KMS-11 (cell line): ENCODE measurements around the gene U2AF2.

Source experiments
- H2AFZ ChIP-seq: fragments of 200-600 bp; sonication (generic); 2 replicates; pipeline ENCODE4 v1.6.1; 2016; ENCODE audit warnings: antibody characterized with exemption, mixed run types, low read depth
- H3K27ac ChIP-seq: fragments of 200-600 bp; sonication (generic); 2 replicates; pipeline ENCODE4 v1.6.1; 2016; ENCODE audit warnings: mild to moderate bottlenecking, mixed run types
- H3K27me3 ChIP-seq: fragments of 200-600 bp; sonication (generic); 2 replicates; pipeline ENCODE4 v1.6.1; 2017; ENCODE audit warnings: mild to moderate bottlenecking, low read depth, mixed run types, moderate library complexity; ENCODE audit not compliant: insufficient read depth
- H3K36me3 ChIP-seq: fragments of 200-600 bp; sonication (generic); 2 replicates; pipeline ENCODE4 v1.6.1; 2017; ENCODE audit warnings: mild to moderate bottlenecking, mixed run types; ENCODE audit not compliant: insufficient read depth
- H3K4me1 ChIP-seq: fragments of 200-600 bp; sonication (generic); 2 replicates; pipeline ENCODE4 v1.6.1; 2016; ENCODE audit warnings: mild to moderate bottlenecking, low read depth, mixed run types; ENCODE audit not compliant: poor library complexity, severe bottlenecking
- H3K4me2 ChIP-seq: fragments of 200-600 bp; sonication (generic); 2 replicates; pipeline ENCODE4 v1.7.0; 2016; ENCODE audit warnings: mild to moderate bottlenecking, mixed run types
- H3K4me3 ChIP-seq: fragments of 200-600 bp; sonication (generic); IDR thresholded peaks from 2 replicates; pipeline ENCODE4 v1.6.1; 2017; ENCODE audit warnings: low read depth, low read length, mixed read lengths; ENCODE audit not compliant: insufficient read depth
- H3K79me2 ChIP-seq: fragments of 200-600 bp; sonication (generic); 2 replicates; pipeline ENCODE4 v1.6.1; 2016; ENCODE audit warnings: low read depth, mixed run types; ENCODE audit not compliant: insufficient read depth
- H3K9ac ChIP-seq: fragments of 200-600 bp; sonication (generic); 2 replicates; pipeline ENCODE4 v1.6.1; 2016; ENCODE audit warnings: mild to moderate bottlenecking, mixed run types
- H4K20me1 ChIP-seq: fragments of 200-600 bp; sonication (generic); 2 replicates; pipeline ENCODE4 v1.6.1; 2016; ENCODE audit warnings: mild to moderate bottlenecking, mixed run types; ENCODE audit not compliant: insufficient read depth
- TF ChIP-seq, protein P1 (sequence below): fragments of 200-600 bp; sonication (generic); conservative IDR thresholded peaks from 2 replicates; pipeline ENCODE4 v1.6.1; 2017; ENCODE audit warnings: low read depth, mild to moderate bottlenecking, antibody characterized with exemption, low read length, moderate library complexity, mixed read lengths

The U2AF2 gene

DNA sequence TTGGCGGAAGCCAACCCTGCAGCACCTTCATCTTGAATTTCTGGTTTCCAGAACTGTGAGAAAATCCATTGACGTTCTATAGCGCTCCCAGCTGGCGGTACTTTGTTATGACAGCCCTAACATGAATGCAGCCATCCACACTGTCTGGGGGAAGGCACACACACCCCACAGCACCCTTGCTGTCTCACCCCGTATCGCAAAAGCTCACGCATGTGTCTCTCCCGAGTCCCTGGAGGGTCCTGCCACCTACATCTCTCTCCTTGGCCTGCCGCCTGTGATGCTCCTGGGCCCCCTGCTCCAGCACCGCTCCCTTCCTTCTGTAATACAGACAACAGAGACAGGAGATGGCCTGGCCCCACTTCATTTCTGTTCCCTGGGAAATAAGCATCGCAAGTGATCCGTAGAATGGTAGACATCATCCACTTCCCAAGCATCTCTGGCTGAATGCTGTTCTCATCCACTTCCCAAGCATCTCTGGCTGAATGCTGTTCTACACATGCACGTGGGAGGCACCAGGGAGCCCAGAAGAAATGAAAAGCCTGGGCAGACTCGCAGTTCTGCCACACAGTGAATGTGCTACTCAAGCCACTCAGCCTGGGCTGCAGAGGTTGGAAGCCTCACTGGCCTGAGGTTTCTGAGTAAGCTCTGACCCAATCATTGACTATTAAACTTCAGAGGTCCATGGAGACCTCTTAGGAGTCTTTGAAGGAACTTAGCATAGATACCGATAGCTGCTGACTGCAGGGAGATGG is 49.8 kb downstream of the U2AF2 start:
- H3K27ac ChIP-seq, result no peak overlapping the region
- no peak overlapping the region for H3K4me2 ChIP-seq
- H3K79me2 ChIP-seq, result no peaks in the 10 kb centered on the region
- no peak overlapping the region for H3K4me3 ChIP-seq
- H3K4me1 ChIP-seq, result no peaks in the 10 kb centered on the region
- TF ChIP-seq, protein P1, sequence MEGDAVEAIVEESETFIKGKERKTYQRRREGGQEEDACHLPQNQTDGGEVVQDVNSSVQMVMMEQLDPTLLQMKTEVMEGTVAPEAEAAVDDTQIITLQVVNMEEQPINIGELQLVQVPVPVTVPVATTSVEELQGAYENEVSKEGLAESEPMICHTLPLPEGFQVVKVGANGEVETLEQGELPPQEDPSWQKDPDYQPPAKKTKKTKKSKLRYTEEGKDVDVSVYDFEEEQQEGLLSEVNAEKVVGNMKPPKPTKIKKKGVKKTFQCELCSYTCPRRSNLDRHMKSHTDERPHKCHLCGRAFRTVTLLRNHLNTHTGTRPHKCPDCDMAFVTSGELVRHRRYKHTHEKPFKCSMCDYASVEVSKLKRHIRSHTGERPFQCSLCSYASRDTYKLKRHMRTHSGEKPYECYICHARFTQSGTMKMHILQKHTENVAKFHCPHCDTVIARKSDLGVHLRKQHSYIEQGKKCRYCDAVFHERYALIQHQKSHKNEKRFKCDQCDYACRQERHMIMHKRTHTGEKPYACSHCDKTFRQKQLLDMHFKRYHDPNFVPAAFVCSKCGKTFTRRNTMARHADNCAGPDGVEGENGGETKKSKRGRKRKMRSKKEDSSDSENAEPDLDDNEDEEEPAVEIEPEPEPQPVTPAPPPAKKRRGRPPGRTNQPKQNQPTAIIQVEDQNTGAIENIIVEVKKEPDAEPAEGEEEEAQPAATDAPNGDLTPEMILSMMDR, result no peak
- H2AFZ ChIP-seq, result no peak overlapping the region
- H4K20me1 ChIP-seq, result no peaks in the 10 kb centered on the region
- no peaks in the 10 kb centered on the region for H3K27me3 ChIP-seq
- no peak overlapping the region for H3K9ac ChIP-seq
- H3K36me3 ChIP-seq, result no peaks in the 10 kb centered on the region

DNA sequence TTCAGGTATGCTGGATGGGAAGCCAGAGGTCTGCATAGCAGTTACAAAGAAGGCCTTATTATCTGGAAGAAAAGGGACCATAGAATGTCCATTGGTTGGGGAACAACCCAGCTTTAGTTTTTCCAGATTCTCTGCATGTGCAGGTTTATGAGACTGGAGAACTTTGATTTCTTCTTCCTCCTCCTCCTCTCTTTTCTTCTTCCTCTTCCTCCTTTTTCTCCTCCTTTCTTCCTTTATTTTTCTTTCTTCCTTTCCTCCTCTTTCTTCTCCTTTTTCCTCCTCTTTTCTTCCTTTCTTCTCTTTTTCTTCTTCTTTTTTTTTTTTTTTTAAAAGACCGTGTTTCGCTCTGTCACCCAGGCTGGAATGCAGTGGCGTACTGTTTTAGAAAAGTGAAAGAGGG is 51.1 kb downstream of the U2AF2 start:
- Histone ChIP-seq H2AFZ (no peak overlapping the region), H3K4me1 (no peaks in the 10 kb centered on the region), H3K9ac (no peak overlapping the region), H3K4me2 (no peak overlapping the region), H3K4me3 (no peak overlapping the region), H3K36me3 (no peaks in the 10 kb centered on the region), H4K20me1 (no peaks in the 10 kb centered on the region), H3K27ac (no peak overlapping the region), H3K79me2 (no peaks in the 10 kb centered on the region), H3K27me3 (no peaks in the 10 kb centered on the region)
- TF ChIP-seq, protein P1, result no peak

DNA sequence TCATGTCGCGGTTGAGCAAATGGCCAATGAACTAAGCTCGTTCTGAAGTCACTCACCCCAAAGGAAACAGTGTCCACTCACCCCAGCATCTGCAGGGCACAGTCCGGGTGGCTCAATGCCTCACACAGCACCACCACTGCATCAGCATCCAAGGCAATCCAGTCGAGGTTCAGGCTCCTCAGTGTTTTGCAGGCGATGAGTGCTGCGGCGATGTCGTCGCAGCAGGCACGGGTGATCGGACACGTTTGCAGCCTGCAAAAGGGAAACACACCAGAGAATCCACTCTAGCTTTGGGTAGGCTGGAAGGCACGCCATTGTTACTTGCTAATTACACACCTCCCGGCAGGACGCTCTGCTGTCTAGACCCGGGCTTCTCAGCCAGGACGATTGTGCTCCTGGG is 56.9 kb downstream of the U2AF2 start:
- TF ChIP-seq, protein P1, result no peak

DNA sequence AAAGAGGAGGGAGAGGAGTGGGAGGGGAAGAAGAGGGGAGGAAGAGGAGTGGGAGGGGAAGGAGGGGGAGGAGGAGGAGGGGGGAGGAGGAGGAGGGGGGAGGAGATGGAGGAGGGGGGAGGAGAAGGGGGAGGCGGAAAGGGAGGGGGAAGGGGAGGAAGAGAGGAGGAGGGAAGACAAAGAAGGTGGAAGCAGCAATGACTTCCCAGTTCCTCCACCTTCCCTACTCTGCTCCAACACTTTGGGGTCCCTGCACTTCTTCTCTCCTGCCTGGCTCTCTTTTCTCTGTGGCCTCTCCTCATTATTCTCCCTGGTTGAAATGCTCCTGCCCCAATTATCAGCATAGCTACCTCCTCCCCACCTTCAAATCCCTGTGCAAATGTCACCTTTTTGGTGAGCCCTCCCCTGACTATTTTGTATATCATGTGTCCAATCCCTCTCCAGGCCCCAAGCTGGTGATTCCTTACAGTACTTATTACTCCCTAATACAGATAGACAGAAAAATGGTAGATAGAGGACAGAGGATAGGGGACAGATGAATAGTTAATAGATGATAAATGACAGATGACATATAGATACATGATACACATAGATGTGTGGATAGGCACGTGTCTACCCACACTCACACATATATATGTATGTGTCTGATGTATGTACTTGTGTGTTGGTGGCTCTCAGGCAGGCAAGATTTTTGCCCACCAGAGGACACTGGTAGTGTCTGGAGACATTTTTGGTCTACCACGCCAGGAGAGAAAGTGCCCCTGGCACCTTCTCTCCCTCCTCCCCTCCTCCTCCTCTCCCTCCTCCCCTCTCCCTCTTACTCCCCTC is 58.2 kb downstream of the U2AF2 start:
- no peak overlapping the region for H3K4me3 ChIP-seq
- no peak overlapping the region for H3K27ac ChIP-seq
- TF ChIP-seq, protein P1, result no peak
- no peak overlapping the region for H3K4me2 ChIP-seq
- no peaks in the 10 kb centered on the region for H4K20me1 ChIP-seq
- no peaks in the 10 kb centered on the region for H3K4me1 ChIP-seq
- H3K79me2 ChIP-seq, result no peaks in the 10 kb centered on the region
- H3K36me3 ChIP-seq, result no peaks in the 10 kb centered on the region
- H3K27me3 ChIP-seq, result no peaks in the 10 kb centered on the region
- no peak overlapping the region for H2AFZ ChIP-seq
- no peak overlapping the region for H3K9ac ChIP-seq

More for the DNA sequence above, 56.9 kb downstream of the U2AF2 start:
- Histone ChIP-seq H3K4me2 (no peak overlapping the region), H3K9ac (no peak overlapping the region), H3K27ac (no peak overlapping the region), H4K20me1 (no peaks in the 10 kb centered on the region), H2AFZ (no peak overlapping the region), H3K4me3 (no peak overlapping the region), H3K36me3 (no peaks in the 10 kb centered on the region), H3K4me1 (no peaks in the 10 kb centered on the region), H3K79me2 (no peaks in the 10 kb centered on the region), H3K27me3 (no peaks in the 10 kb centered on the region)
